GM21423 (cell line): ENCODE data around the gene TRIM72.
"Not testable (repeated sequence)": the region's sequence is repeated elsewhere in the genome, so short reads cannot be mapped to it uniquely, and the experiment has no call there.

Experiments used
- ATAC-seq: cut with Tn5 transposase; IDR thresholded peaks from one replicate; pipeline ENCODE4 v1.9.1; 2021; ENCODE audit warnings: mild to moderate bottlenecking, moderate library complexity; ENCODE audit not compliant: unreplicated experiment

Gene TRIM72

GRCh38 chr16:31190061-31190460 lies 23.9 kb upstream of the TRIM72 start:
- no peak for ATAC-seq

- no peak for ATAC-seq
These were observed 23.0 kb upstream of the TRIM72 start for GRCh38 chr16:31190818-31191444.

- ATAC-seq = no peak
These were observed 22.1 kb upstream of the TRIM72 start for GRCh38 chr16:31191697-31192428.

- ATAC-seq = no peak
These were observed 20.9 kb upstream of the TRIM72 start for GRCh38 chr16:31192856-31193642.

GRCh38 chr16:31193874-31194273 lies 20.0 kb upstream of the TRIM72 start:
- ATAC-seq = no peak

GRCh38 chr16:31194898-31195297 lies 19.0 kb upstream of the TRIM72 start:
- ATAC-seq = no peak

GRCh38 chr16:31195861-31196260 lies 18.1 kb upstream of the TRIM72 start:
- not testable (repeated sequence) for ATAC-seq

- ATAC-seq = no peak
These were observed 17.4 kb upstream of the TRIM72 start for GRCh38 chr16:31196324-31197088.

GRCh38 chr16:31198207-31198882 lies 15.6 kb upstream of the TRIM72 start:
- ATAC-seq = no peak

- no peak for ATAC-seq
These were observed 14.4 kb upstream of the TRIM72 start for GRCh38 chr16:31199430-31200041.

- ATAC-seq = not testable (repeated sequence)
These were observed 13.8 kb upstream of the TRIM72 start for GRCh38 chr16:31200111-31200510.

- no peak for ATAC-seq
These were observed 12.9 kb upstream of the TRIM72 start for GRCh38 chr16:31200821-31201568.

- ATAC-seq = peak; percentile 62
These were observed 12.1 kb upstream of the TRIM72 start for GRCh38 chr16:31201582-31202413.

- peak; percentile 31 for ATAC-seq
These were observed 11.2 kb upstream of the TRIM72 start, which contains the start of gene PYCARD for GRCh38 chr16:31202414-31203375. TSS of gene PYCARD (minus strand) at chr16:31202760. CDS start at chr16:31202690, 70 bp downstream.

GRCh38 chr16:31204871-31205666 lies 8.8 kb upstream of the TRIM72 start:
- no peak for ATAC-seq

GRCh38 chr16:31206776-31207175 lies 7.1 kb upstream of the TRIM72 start:
- no peak for ATAC-seq
